DND-41 (cell line): ENCODE data around the gene TGFB1.

ENCODE experiments used
- EZH2 ChIP-seq: IDR thresholded peaks from 3 replicates; pipeline ENCODE4 v1.6.1; 2012; ENCODE audit warnings: borderline replicate concordance, low read depth, mild to moderate bottlenecking, moderate library complexity, low read length, inconsistent platforms; ENCODE audit not compliant: severe bottlenecking
- TF ChIP-seq, protein P1 (sequence below): IDR thresholded peaks from 2 replicates; pipeline ENCODE4 v1.5.1; 2012; ENCODE audit warnings: borderline replicate concordance, low read length, moderate library complexity, mild to moderate bottlenecking; ENCODE audit not compliant: poor library complexity, severe bottlenecking; ENCODE audit errors: extremely low read depth

DNA sequence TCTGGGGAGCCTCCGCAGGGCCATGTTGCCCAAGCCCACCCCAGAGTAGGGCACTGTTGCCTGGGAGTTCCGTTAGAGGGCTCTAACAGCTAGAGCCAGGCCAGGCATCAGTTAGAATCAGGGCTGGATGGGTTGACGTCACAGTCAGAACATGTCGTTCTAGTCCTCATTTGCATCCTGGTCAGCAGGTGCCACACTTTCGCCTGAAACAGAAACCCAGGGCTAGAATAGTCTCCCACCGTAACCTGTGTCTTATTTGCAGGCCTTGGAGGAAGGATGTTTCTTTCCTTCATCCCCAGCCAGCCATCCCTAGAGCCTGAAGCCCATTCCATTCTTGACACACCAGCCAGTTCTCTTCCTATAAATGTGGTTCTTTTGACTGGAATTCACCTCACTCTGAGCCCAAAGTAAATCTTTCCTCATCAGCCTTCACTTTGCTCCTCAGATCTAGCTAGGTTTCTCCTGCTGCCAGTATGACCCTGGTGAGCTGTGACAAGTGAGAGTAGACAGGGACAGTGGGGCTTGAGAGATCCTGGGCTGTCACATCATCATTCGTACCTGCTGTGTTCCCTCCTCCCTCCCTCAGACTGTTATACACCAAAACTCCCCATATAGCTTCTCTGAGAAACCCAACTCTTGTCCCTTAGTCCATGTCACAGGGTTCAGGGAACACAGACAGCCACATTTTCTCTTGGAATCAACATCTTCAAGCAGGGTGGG is 55.9 kb downstream of the TGFB1 start:
- TF ChIP-seq EZH2, result no peak
- TF ChIP-seq, protein P1, sequence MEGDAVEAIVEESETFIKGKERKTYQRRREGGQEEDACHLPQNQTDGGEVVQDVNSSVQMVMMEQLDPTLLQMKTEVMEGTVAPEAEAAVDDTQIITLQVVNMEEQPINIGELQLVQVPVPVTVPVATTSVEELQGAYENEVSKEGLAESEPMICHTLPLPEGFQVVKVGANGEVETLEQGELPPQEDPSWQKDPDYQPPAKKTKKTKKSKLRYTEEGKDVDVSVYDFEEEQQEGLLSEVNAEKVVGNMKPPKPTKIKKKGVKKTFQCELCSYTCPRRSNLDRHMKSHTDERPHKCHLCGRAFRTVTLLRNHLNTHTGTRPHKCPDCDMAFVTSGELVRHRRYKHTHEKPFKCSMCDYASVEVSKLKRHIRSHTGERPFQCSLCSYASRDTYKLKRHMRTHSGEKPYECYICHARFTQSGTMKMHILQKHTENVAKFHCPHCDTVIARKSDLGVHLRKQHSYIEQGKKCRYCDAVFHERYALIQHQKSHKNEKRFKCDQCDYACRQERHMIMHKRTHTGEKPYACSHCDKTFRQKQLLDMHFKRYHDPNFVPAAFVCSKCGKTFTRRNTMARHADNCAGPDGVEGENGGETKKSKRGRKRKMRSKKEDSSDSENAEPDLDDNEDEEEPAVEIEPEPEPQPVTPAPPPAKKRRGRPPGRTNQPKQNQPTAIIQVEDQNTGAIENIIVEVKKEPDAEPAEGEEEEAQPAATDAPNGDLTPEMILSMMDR, result no peak
